Measurements from ENCODE around the gene POLR3GL. TPM values are rescaled to one million over a fixed set of nuclear protein-coding genes. Genes with fewer than 3 reads are reported as not detected.
A peak's percentile ranks its signal among the peaks of the same experiment; 100 is the strongest.
"Not testable (repeated sequence)": the region's sequence is repeated elsewhere in the genome, so short reads cannot be mapped to it uniquely, and the experiment has no call there.

The POLR3GL gene
- total and polyA plus RNA-seq, 2 experiments from 2014 or later: 17.4 to 37.9 TPM

DNA sequence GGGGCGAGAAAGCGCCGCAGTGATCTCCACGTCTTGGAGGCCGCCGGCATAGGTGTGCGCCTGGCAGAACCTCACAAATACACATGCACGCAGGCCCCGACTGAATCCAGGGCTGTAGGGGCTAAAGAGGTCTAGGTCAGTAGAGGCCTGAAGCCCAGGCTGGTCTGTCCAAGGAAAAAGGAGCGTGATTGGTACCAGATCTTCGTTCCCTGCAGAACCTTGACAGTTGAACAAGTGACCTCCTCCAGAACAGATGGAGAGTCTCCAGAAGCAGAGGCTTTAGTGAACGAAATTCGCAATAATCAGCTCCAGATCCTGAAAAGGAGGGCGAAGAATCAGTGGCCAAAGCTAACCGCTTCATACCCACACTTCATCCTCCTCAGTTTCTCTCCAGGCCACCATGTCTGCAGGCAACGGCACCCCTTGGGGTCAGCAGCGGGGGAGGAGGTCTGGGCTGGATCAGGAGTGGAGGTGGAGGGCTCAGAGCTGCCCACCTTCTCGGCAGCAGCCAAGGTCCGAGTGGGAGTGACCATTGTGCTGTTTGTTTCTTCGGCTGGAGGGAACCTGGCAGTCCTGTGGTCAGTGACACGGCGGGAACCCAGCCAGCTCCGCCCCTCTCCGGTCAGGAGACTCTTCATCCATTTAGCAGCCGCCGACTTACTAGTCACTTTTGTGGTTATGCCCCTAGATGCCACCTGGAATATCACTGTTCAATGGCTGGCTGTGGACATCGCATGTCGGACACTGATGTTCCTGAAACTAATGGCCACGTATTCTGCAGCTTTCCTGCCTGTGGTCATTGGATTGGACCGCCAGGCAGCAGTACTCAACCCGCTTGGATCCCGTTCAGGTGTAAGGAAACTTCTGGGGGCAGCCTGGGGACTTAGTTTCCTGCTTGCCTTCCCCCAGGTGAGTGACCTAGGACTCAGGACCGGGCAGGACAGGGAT lies 45.2 kb upstream of the POLR3GL start:
- Histone ChIP-seq H4K20me1 (ENCODE audit: insufficient read depth) (no peaks in the 10 kb centered on the region), H3F3A (ENCODE audit: insufficient read depth) (peaks cover 27% of the 10 kb centered on the region), H3K9me2 (ENCODE audit: insufficient read depth) (no peaks in the 10 kb centered on the region), H3K79me2 (ENCODE audit: insufficient read depth) (peaks cover 31% of the 10 kb centered on the region), H3K27me3 (replicated peaks; ENCODE audit: insufficient read depth) (no peaks in the 10 kb centered on the region), H3K4me1 (ENCODE audit: insufficient read depth) (peaks cover 16% of the 10 kb centered on the region), H3K4me3 (peak overlapping the region; percentile 74), H3K27ac (peak overlapping the region; percentile 70), H3K9ac (peak overlapping the region; percentile 91), H3K4me2 (ENCODE audit: unreplicated experiment) (peak overlapping the region; percentile 98), H2AFZ (peak overlapping the region; percentile 91), H3K36me3 (ENCODE audit: low read depth) (peaks cover 9% of the 10 kb centered on the region; the same call in 1 of the 2 replicates), H3K9me3 (ENCODE audit: low read depth) (no peaks in the 10 kb centered on the region)
- in situ Hi-C loops (cut with MboI): no loop called here
- WGBS, 2 experiments (ENCODE audit: low coverage in 1 of 2, low lambda C conversion rate in 2 of 2, missing lambda C conversion rate in 2 of 2): 4 to 5% methylated on average over 33 of the region's 33 CpGs
- no peak for TF ChIP-seq EZH2 (IDR thresholded peaks at IDR 0.05; ENCODE audit: insufficient read depth, poor library complexity, severe bottlenecking)
- no peak for TF ChIP-seq EZH2phosphoT487 (IDR thresholded peaks at IDR 0.05; ENCODE audit: insufficient read depth, low read depth)
- DNase-seq: peak; percentile 74

DNA sequence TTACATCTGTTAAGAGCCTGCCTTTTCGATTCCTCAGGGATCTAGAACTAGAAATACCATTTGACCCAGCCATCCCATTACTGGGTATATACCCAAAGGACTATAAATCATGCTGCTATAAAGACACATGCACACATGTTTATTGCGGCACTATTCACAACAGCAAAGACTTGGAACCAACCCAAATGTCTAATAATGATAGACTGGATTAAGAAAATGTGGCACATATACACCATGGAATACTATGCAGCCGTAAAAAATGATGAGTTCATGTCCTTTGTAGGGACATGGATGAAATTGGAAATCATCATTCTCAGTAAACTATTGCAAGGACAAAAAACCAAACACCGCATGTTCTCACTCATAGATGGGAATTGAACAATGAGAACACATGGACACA lies 44.2 kb upstream of the POLR3GL start:
- DNase-seq; H4K20me1 ChIP-seq (ENCODE audit: insufficient read depth); H3K4me2 ChIP-seq (ENCODE audit: unreplicated experiment); H3K36me3 ChIP-seq (ENCODE audit: low read depth); in situ Hi-C loops (cut with MboI); H3K9me3 ChIP-seq (ENCODE audit: low read depth); H3K9me2 ChIP-seq (ENCODE audit: insufficient read depth); H2AFZ ChIP-seq; H3K9ac ChIP-seq; H3K27me3 ChIP-seq (replicated peaks; ENCODE audit: insufficient read depth): not testable (repeated sequence)
- Histone ChIP-seq H3K4me3 (peak overlapping the region; percentile 74; the same call in 1 of the 2 replicates), H3F3A (ENCODE audit: insufficient read depth) (peaks cover 27% of the 10 kb centered on the region), H3K79me2 (ENCODE audit: insufficient read depth) (peaks cover 31% of the 10 kb centered on the region), H3K27ac (peak overlapping the region; percentile 70), H3K4me1 (ENCODE audit: insufficient read depth) (peaks cover 16% of the 10 kb centered on the region)
- WGBS, 2 experiments (ENCODE audit: low coverage in 1 of 2, low lambda C conversion rate in 2 of 2, missing lambda C conversion rate in 2 of 2): 62 to 78% methylated on average over 3 to 4 of the region's 4 CpGs

DNA sequence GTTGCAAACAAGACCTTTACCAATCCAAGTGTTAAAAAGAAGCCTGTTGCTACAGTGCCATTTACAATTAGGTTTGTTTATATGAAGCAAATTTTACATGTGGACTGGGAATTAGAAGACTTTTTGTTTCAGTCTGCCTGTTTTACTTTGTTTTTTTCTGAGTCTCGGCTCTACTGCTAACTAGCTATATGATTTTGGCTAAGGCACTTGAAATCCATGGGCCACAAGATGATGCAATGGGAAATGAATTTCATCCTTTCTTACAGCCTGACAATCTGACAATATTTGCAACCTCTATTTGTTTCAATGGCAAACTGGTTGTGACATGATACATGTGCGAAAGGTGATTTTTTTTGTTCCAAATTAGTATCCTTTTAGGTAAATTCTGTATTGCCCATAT lies 42.2 kb upstream of the POLR3GL start:
- peaks cover 9% of the 10 kb centered on the region for H3K36me3 ChIP-seq (ENCODE audit: low read depth)
- no peak overlapping the region for H3K4me2 ChIP-seq (ENCODE audit: unreplicated experiment)
- in situ Hi-C loops (cut with MboI): no loop called here
- H3K4me1 ChIP-seq (ENCODE audit: insufficient read depth): peaks cover 20% of the 10 kb centered on the region
- H4K20me1 ChIP-seq (ENCODE audit: insufficient read depth): no peaks in the 10 kb centered on the region
- H2AFZ ChIP-seq: no peak overlapping the region
- DNase-seq: peak; percentile 37
- TF ChIP-seq EZH2phosphoT487 (IDR thresholded peaks at IDR 0.05; ENCODE audit: insufficient read depth, low read depth) (no peak), EZH2 (IDR thresholded peaks at IDR 0.05; ENCODE audit: insufficient read depth, poor library complexity, severe bottlenecking) (no peak)
- H3F3A ChIP-seq (ENCODE audit: insufficient read depth): peaks cover 27% of the 10 kb centered on the region
- H3K79me2 ChIP-seq (ENCODE audit: insufficient read depth): peaks cover 32% of the 10 kb centered on the region
- 72 to 75% methylated on average over 2 of the region's 2 CpGs for WGBS, 2 experiments (ENCODE audit: low coverage in 1 of 2, low lambda C conversion rate in 2 of 2, missing lambda C conversion rate in 2 of 2)
- H3K4me3 ChIP-seq: no peak overlapping the region
- no peaks in the 10 kb centered on the region for H3K27me3 ChIP-seq (replicated peaks; ENCODE audit: insufficient read depth)
- no peaks in the 10 kb centered on the region for H3K9me3 ChIP-seq (ENCODE audit: low read depth)
- no peak overlapping the region for H3K27ac ChIP-seq
- no peaks in the 10 kb centered on the region for H3K9me2 ChIP-seq (ENCODE audit: insufficient read depth)
- no peak overlapping the region for H3K9ac ChIP-seq

DNA sequence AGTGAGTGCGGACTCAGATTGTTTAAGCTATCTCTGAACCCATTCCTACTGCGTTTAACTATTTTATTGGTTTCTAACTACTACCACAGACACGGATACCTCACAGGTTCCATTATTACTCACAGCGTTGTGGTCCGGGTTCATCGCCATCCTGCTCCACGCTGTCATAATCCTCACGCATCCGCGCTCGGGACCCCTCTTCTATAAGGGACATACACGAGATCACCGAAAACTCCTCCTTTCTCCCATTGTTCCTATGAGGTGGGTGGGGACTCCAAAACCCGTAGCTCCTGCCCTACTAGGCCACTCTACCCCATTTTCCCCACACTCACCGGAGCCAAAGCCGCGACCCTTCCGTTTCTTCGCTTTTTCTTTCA lies 37.8 kb upstream of the POLR3GL start:
- Histone ChIP-seq H3K9ac (peak overlapping the region; percentile 98), H3K4me2 (ENCODE audit: unreplicated experiment) (peak overlapping the region; percentile 85), H3K36me3 (ENCODE audit: low read depth) (peaks cover 9% of the 10 kb centered on the region), H2AFZ (peak overlapping the region; percentile 80), H3K27ac (peak overlapping the region; percentile 93), H4K20me1 (ENCODE audit: insufficient read depth) (no peaks in the 10 kb centered on the region), H3K27me3 (replicated peaks; ENCODE audit: insufficient read depth) (no peaks in the 10 kb centered on the region), H3K9me3 (ENCODE audit: low read depth) (no peaks in the 10 kb centered on the region), H3F3A (ENCODE audit: insufficient read depth) (peaks cover 30% of the 10 kb centered on the region), H3K4me1 (ENCODE audit: insufficient read depth) (peaks cover 8% of the 10 kb centered on the region), H3K79me2 (ENCODE audit: insufficient read depth) (peaks cover 27% of the 10 kb centered on the region), H3K9me2 (ENCODE audit: insufficient read depth) (no peaks in the 10 kb centered on the region), H3K4me3 (peak overlapping the region; percentile 99)
- in situ Hi-C loops (cut with MboI): no loop called here
- no peak for TF ChIP-seq EZH2phosphoT487 (IDR thresholded peaks at IDR 0.05; ENCODE audit: insufficient read depth, low read depth)
- no peak for TF ChIP-seq EZH2 (IDR thresholded peaks at IDR 0.05; ENCODE audit: insufficient read depth, poor library complexity, severe bottlenecking)
- WGBS, 2 experiments (ENCODE audit: low coverage in 1 of 2, low lambda C conversion rate in 2 of 2, missing lambda C conversion rate in 2 of 2): 3 to 4% methylated on average over 19 of the region's 19 CpGs
- DNase-seq: peak; percentile 54

Measured in GM23248 (cell line).